Fibroblast of pulmonary artery (primary cell): ENCODE results near the gene VCL.

ENCODE experiments used
- DNase-seq: peaks from one replicate; pipeline ENCODE4 v3.0.0-alpha.2; 2010; ENCODE audit warnings: low read depth
- H3K4me3 ChIP-seq: replicated peaks from 2 replicates; pipeline ENCODE4 v1.5.1; 2011; ENCODE audit warnings: low read depth, mild to moderate bottlenecking, control low read depth, low read length, moderate library complexity
- TF ChIP-seq, protein P1 (sequence below): IDR thresholded peaks from 2 replicates; pipeline ENCODE4 v1.5.1; 2011; ENCODE audit warnings: mild to moderate bottlenecking, control low read depth, low read length, inconsistent platforms; ENCODE audit errors: missing control alignments

Gene VCL

DNA sequence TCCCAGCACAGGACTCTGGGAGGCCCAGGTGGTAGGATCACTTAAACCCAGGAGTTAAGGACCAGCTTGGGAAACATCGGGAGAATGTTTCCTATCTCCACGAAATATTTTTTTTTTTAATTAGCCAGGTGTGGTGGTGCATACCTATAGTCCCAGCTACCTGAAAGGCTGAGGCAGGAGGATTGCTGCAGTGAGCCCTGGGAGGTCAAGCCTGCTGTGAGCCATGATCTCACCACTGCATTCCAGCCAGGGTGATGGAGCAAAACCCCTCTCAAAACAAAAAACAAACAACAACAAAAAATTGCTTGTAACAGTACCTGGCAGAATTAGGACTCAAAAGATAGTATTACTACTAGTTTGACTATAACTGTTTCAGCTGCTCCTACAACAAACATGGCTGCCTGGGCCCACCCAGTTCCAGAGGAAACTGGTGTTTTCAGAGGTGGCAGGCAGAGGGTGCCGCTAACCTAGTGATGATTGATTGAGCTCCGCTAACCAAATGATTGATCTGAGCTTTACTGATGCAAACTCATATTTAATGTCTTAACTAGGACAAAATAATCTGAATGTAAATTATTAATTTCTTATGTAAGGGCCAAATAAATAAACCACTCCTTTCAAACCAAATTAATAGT, 95.7 kb downstream of the VCL start:
- no peak for DNase-seq

DNA sequence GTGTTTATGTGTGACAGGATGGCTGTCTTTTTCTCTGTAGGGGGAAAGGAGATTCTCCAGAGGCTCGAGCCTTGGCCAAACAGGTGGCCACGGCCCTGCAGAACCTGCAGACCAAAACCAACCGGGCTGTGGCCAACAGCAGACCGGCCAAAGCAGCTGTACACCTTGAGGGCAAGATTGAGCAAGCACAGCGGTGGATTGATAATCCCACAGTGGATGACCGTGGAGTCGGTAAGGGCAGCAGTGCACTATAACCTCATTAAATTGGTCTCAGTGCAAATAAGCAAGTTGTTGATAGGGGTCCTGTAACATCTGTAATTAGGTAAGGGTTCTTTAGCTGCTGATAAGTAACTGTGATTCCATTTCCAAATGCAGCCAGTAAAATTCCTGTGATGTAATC, 96.3 kb downstream of the VCL start:
- DNase-seq = no peak
- TF ChIP-seq, protein P1, sequence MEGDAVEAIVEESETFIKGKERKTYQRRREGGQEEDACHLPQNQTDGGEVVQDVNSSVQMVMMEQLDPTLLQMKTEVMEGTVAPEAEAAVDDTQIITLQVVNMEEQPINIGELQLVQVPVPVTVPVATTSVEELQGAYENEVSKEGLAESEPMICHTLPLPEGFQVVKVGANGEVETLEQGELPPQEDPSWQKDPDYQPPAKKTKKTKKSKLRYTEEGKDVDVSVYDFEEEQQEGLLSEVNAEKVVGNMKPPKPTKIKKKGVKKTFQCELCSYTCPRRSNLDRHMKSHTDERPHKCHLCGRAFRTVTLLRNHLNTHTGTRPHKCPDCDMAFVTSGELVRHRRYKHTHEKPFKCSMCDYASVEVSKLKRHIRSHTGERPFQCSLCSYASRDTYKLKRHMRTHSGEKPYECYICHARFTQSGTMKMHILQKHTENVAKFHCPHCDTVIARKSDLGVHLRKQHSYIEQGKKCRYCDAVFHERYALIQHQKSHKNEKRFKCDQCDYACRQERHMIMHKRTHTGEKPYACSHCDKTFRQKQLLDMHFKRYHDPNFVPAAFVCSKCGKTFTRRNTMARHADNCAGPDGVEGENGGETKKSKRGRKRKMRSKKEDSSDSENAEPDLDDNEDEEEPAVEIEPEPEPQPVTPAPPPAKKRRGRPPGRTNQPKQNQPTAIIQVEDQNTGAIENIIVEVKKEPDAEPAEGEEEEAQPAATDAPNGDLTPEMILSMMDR = no peak
- no peak overlapping the region for H3K4me3 ChIP-seq

More for the DNA sequence above, 95.7 kb downstream of the VCL start:
- no peak overlapping the region for H3K4me3 ChIP-seq
- TF ChIP-seq, protein P1 = no peak

DNA sequence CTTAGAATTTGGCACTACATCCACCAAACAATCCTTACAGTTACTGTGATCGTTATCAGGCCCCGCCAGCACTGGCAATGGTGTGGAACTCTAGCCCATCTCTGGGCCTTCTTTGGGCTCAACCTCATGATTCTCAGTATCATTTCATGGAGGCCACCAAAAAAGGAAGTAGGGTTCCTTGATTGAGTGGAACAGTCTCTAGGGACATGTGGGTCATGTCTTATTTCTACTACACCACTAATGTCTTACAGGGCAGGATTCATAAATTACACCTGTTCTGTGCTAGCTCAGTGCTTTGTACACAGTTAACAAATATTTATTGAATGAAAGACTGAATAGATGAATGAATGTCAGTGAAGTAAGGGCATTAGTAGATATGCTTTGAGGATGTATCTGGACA, 98.9 kb downstream of the VCL start:
- H3K4me3 ChIP-seq = no peak overlapping the region
- DNase-seq = no peak
- TF ChIP-seq, protein P1 = no peak

DNA sequence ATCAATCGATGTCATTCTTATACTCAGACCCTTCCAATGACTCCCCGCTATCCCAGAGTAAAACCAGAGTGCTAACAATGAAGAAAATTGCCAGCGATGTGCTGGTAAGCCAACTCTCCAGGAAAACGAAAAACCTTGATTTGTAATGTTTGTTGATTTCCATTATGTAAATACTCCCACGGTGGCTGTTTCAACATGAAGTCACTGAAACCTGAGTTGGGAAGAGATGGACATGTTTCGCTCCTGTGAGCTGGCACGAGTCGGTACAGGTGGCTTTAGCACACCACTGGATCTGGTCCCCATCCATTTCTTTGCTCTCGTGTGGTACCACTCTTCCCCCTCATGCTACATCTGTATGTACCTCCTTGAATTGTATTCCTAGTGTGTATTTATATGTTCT, 99.9 kb downstream of the VCL start:
- no peak overlapping the region for H3K4me3 ChIP-seq
- TF ChIP-seq, protein P1 = no peak
- DNase-seq = no peak

DNA sequence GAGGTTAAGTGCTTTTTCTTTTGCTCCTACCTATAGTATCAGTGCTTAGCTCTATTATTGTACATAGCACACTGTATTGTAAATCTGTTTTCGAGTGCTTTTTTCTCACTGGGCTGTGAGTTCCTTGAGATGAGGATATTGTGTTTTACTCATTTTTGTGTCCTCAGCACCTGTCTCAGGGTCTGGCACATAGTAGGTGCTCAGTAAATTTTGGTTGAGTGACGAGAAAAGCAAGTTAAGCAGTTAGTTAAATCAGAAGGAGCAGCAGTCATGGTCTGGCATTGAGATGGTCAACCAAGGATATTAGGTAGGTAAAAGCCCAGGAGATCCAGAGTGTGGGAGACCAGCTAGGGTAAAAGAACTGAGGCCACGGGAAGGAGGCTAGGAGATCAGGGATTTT, 101.5 kb downstream of the VCL start:
- H3K4me3 ChIP-seq = no peak overlapping the region
- DNase-seq = no peak
- TF ChIP-seq, protein P1 = no peak

DNA sequence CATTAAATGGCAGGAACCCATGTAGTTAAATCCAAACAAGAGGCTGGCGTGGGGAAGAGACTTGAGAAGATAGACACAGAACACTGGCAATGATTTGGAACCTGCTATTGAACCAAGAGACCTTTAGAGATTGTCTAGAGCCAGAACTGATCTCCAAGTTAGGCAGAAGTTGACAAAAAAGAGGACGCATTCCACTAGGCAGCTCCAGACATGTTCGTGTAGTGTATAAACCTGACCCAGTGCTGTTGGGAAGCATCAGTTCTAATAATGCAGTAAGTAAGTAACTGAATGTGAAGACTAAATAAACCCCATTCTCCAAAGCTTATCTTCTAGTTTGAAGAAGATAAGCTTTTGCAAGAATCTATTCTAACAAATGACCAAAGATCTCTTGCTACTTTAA, 101.9 kb downstream of the VCL start:
- TF ChIP-seq, protein P1 = no peak
- no peak overlapping the region for H3K4me3 ChIP-seq
- no peak for DNase-seq

DNA sequence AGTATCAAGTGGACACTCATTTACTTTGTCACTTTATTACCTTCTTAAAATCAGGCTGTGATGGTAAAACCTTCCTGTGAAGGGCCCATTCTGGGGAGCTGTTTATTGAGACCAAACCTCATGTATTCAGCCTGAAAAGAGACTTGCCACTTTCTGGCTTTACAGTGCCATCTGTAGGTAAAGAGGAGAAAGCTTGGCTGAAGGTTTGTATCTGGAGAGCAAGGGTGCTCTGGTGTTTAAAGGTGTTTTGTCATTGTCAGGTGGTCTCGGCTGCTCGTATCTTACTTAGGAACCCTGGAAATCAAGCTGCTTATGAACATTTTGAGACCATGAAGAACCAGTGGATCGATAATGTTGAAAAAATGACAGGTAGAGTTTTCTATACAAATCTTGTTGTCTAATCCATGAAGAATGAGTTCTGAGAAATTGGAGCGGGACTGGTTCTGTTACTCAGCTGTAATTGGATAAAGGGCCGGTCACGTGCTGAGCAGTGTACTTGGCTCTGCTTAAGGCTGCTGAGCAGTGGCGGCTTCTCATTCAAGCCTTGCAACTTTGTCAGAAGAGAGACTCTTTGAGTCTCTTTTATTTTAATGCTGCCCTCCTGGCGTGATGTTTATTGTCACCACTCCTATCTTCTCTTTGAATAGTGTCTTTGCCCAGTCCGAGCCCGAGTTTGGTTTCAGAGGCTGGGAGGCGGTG, 105.8 kb downstream of the VCL start:
- TF ChIP-seq, protein P1 = peak; percentile 62
- H3K4me3 ChIP-seq = no peak overlapping the region
- DNase-seq = peak; percentile 54
